ENCODE results near the gene TTPAL.

GRCh38 chr20:44460795-44461141 is 14.9 kb upstream of the TTPAL start:
- TF ChIP-seq, protein P1, sequence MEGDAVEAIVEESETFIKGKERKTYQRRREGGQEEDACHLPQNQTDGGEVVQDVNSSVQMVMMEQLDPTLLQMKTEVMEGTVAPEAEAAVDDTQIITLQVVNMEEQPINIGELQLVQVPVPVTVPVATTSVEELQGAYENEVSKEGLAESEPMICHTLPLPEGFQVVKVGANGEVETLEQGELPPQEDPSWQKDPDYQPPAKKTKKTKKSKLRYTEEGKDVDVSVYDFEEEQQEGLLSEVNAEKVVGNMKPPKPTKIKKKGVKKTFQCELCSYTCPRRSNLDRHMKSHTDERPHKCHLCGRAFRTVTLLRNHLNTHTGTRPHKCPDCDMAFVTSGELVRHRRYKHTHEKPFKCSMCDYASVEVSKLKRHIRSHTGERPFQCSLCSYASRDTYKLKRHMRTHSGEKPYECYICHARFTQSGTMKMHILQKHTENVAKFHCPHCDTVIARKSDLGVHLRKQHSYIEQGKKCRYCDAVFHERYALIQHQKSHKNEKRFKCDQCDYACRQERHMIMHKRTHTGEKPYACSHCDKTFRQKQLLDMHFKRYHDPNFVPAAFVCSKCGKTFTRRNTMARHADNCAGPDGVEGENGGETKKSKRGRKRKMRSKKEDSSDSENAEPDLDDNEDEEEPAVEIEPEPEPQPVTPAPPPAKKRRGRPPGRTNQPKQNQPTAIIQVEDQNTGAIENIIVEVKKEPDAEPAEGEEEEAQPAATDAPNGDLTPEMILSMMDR (IDR thresholded peaks at IDR 0.05), result peak in 4 of 6 experiments; percentile 33 to 92 (median 81)
- TF ChIP-seq POLR2A (IDR thresholded peaks at IDR 0.05), result peak in 1 of 2 donors; percentile 4
